Hepatocyte (in vitro differentiated cells): ENCODE results near the gene ADGRL3. TPM values are rescaled to one million over a fixed set of nuclear protein-coding genes. Genes with fewer than 3 reads are reported as not detected.
A peak's percentile ranks its signal among the peaks of the same experiment; 100 is the strongest.

Source experiments
- DNase-seq: peaks from one replicate; pipeline ENCODE4 v3.0.0-alpha.2; 2016; ENCODE audit warnings: low spot score
- H2AFZ ChIP-seq: fragments of 200-600 bp; sonication (generic); 2 replicates; pipeline ENCODE4 v1.6.0; 2016; ENCODE audit warnings: antibody characterized with exemption, mild to moderate bottlenecking
- H3K27ac ChIP-seq: fragments of 200-600 bp; sonication (generic); 2 replicates; pipeline ENCODE4 v1.5.1; 2016; ENCODE audit warnings: mild to moderate bottlenecking
- H3K27me3 ChIP-seq: fragments of 200-600 bp; sonication (generic); 2 replicates; pipeline ENCODE4 v1.6.1; 2016
- H3K36me3 ChIP-seq: fragments of 200-600 bp; sonication (generic); replicated peaks from 2 replicates; pipeline ENCODE4 v1.5.1; 2016; ENCODE audit warnings: low read depth; ENCODE audit not compliant: insufficient read depth
- H3K4me1 ChIP-seq: fragments of 200-600 bp; sonication (generic); 2 replicates; pipeline ENCODE4 v1.5.1; 2016; ENCODE audit warnings: mild to moderate bottlenecking, moderate library complexity; ENCODE audit not compliant: insufficient read depth
- H3K4me2 ChIP-seq: fragments of 200-600 bp; sonication (generic); 2 replicates; pipeline ENCODE4 v1.6.0; 2016
- H3K4me3 ChIP-seq: fragments of 200-600 bp; sonication (generic); 2 replicates; pipeline ENCODE4 v1.5.1; 2016; ENCODE audit warnings: mild to moderate bottlenecking
- H3K79me2 ChIP-seq: fragments of 200-600 bp; sonication (generic); 2 replicates; pipeline ENCODE4 v1.6.0; 2017; ENCODE audit warnings: mild to moderate bottlenecking
- H3K9me2 ChIP-seq: fragments of 200-600 bp; sonication (generic); replicated peaks from 2 replicates; pipeline ENCODE4 v1.6.0; 2017; ENCODE audit warnings: mild to moderate bottlenecking; ENCODE audit not compliant: insufficient read depth
- H3K9me3 ChIP-seq: fragments of 200-600 bp; sonication (generic); 2 replicates; pipeline ENCODE4 v1.5.1; 2016; ENCODE audit warnings: low read depth, mild to moderate bottlenecking
- H4K20me1 ChIP-seq: fragments of 200-600 bp; sonication (generic); 2 replicates; pipeline ENCODE4 v1.6.0; 2016; ENCODE audit warnings: mild to moderate bottlenecking; ENCODE audit not compliant: insufficient read depth, poor library complexity, severe bottlenecking
- EZH2 ChIP-seq: fragments of 200-600 bp; sonication (generic); IDR thresholded peaks from 2 replicates; pipeline ENCODE4 v1.6.1; 2016; ENCODE audit warnings: antibody characterized with exemption, mild to moderate bottlenecking, borderline replicate concordance
- EZH2phosphoT487 ChIP-seq: fragments of 200-600 bp; sonication (generic); IDR thresholded peaks from one replicate; pipeline ENCODE4 v1.6.1; 2018; ENCODE audit warnings: antibody characterized with exemption, mild to moderate bottlenecking, low read depth, moderate library complexity; ENCODE audit not compliant: unreplicated experiment, severe bottlenecking
- WGBS: methylation state at CpG from one replicate; pipeline ENCODE4 v1.1.6; 2016; ENCODE audit warnings: low lambda C conversion rate; ENCODE audit errors: missing lambda C conversion rate; 5-methylcytosine and 5-hydroxymethylcytosine counted together
- polyA plus RNA-seq: library from polyadenylated mRNA; unstranded; fragments of >200 nt; fragmentation: Nextera tagmentation; extraction: Ambion mirVana; gene quantifications from 2 replicates; pipeline ENCODE4 v1.2.1, GENCODE V29; 2016
- total RNA-seq: library from RNA; depleted of rRNA; stranded (reverse); fragments of >200 nt; gene quantifications from 2 replicates; pipeline ENCODE4 v1.2.3, GENCODE V29; 2014
- TF ChIP-seq, protein P1 (sequence below): fragments of 200-600 bp; sonication (generic); IDR thresholded peaks from 2 replicates; pipeline ENCODE4 v1.5.1; 2016; ENCODE audit warnings: antibody characterized with exemption, mild to moderate bottlenecking; ENCODE audit not compliant: poor library complexity

ADGRL3 gene
- total and polyA plus RNA-seq, 2 experiments from 2014 or later: 4.4 to 21.2 TPM

DNA sequence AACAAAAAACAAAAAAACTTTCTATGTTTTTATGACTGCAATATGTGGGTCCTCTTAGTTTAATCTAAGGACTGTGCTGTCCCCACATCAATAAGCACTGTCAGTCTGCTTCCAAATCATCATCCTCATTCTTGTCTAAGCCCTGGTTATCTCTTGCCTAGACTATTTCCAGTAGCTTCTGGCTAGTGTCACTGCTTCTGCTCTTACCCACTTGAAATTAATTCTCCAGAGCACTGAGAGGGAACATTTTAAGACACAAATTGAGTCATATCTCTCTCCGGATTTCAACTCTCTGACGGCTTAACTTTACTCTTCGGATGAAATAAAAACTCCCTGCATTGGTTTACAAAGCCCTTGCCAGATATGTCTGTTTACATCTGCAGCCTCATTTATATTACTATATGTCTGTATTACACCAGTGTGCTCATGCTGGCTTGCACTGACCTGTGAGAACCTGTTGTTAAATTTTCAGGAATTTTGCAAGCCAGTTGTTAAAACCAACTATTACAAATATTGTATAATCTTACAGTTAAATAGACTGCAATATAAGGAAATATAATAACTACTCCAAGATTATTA is 345.9 kb downstream of the ADGRL3 start:
- WGBS: 38% methylated on average over 3 of the region's 3 CpGs
- Histone ChIP-seq H3K4me2 (no peak overlapping the region), H3K27me3 (no peaks in the 10 kb centered on the region), H3K4me3 (no peak overlapping the region), H3K9me2 (no peaks in the 10 kb centered on the region), H3K36me3 (no peaks in the 10 kb centered on the region), H2AFZ (no peak overlapping the region), H3K27ac (no peak overlapping the region), H3K79me2 (no peaks in the 10 kb centered on the region), H4K20me1 (no peaks in the 10 kb centered on the region), H3K4me1 (no peaks in the 10 kb centered on the region), H3K9me3 (no peaks in the 10 kb centered on the region)
- peak; percentile 21 for DNase-seq
- no peak for TF ChIP-seq EZH2
- TF ChIP-seq EZH2phosphoT487: no peak
- TF ChIP-seq, protein P1, sequence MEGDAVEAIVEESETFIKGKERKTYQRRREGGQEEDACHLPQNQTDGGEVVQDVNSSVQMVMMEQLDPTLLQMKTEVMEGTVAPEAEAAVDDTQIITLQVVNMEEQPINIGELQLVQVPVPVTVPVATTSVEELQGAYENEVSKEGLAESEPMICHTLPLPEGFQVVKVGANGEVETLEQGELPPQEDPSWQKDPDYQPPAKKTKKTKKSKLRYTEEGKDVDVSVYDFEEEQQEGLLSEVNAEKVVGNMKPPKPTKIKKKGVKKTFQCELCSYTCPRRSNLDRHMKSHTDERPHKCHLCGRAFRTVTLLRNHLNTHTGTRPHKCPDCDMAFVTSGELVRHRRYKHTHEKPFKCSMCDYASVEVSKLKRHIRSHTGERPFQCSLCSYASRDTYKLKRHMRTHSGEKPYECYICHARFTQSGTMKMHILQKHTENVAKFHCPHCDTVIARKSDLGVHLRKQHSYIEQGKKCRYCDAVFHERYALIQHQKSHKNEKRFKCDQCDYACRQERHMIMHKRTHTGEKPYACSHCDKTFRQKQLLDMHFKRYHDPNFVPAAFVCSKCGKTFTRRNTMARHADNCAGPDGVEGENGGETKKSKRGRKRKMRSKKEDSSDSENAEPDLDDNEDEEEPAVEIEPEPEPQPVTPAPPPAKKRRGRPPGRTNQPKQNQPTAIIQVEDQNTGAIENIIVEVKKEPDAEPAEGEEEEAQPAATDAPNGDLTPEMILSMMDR: no peak

DNA sequence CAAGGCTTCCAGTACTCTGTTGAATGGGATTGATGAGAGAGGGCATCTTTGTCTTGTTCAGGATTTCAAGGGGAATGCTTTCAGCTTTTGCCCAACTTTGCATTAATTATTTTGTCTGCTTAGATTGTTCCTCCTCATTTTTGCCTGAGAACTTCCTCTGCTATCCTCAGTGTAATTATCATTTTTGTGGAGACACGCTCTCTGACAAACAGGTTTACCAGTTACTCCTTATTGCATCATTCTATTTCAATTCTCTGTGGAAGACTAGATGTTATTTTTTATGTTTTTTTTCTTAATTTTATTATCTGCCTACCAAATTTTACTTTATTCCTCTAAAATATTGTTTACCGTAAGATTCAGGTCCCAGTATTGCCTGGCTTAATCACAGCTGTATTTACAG is 349.2 kb downstream of the ADGRL3 start:
- no peaks in the 10 kb centered on the region for H3K27me3 ChIP-seq
- H4K20me1 ChIP-seq: no peaks in the 10 kb centered on the region
- H3K4me1 ChIP-seq: no peaks in the 10 kb centered on the region
- no peak overlapping the region for H3K27ac ChIP-seq
- no peaks in the 10 kb centered on the region for H3K79me2 ChIP-seq
- H3K9me3 ChIP-seq: no peaks in the 10 kb centered on the region
- H3K36me3 ChIP-seq: no peaks in the 10 kb centered on the region
- H3K4me2 ChIP-seq: no peak overlapping the region
- WGBS: 98% methylated on average over 2 of the region's 2 CpGs
- TF ChIP-seq, protein P1: no peak
- TF ChIP-seq EZH2 (no peak), EZH2phosphoT487 (no peak)
- no peak overlapping the region for H2AFZ ChIP-seq
- DNase-seq: no peak
- H3K4me3 ChIP-seq: no peak overlapping the region
- H3K9me2 ChIP-seq: no peaks in the 10 kb centered on the region

DNA sequence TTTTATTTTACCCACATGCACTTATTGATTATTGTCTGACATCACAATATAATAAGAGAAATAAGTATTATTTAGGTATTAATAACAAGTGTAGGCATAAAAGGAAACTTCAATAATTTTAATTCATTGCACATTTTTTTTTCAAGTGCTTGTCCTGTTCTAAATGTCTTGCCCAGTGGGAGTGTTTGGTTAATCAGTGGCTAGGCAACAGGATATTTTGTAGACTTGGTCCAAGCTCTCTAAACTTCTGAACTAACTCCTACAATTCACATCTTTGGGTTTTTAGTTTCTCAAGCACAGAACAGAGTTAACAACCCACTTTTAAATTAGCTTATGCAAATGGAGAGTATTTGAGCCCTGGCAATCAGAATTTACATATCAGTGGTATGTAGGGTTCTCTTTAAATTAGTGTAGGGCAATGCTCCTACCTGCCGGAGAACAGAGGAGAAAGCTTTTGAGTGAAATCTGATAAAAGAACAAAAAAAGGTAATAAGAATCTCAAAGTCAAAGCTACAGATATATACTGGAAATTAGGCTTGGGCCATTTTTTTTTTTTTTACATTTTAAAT is 353.5 kb downstream of the ADGRL3 start:
- Histone ChIP-seq H3K4me2 (no peak overlapping the region), H3K9me3 (no peaks in the 10 kb centered on the region), H3K4me1 (peaks cover 24% of the 10 kb centered on the region), H4K20me1 (no peaks in the 10 kb centered on the region), H3K79me2 (no peaks in the 10 kb centered on the region), H2AFZ (no peak overlapping the region), H3K9me2 (no peaks in the 10 kb centered on the region), H3K27ac (no peak overlapping the region), H3K4me3 (no peak overlapping the region), H3K36me3 (no peaks in the 10 kb centered on the region), H3K27me3 (no peaks in the 10 kb centered on the region)
- WGBS: 84% methylated on average over 1 of the region's 1 CpG
- no peak for DNase-seq
- no peak for TF ChIP-seq EZH2phosphoT487

DNA sequence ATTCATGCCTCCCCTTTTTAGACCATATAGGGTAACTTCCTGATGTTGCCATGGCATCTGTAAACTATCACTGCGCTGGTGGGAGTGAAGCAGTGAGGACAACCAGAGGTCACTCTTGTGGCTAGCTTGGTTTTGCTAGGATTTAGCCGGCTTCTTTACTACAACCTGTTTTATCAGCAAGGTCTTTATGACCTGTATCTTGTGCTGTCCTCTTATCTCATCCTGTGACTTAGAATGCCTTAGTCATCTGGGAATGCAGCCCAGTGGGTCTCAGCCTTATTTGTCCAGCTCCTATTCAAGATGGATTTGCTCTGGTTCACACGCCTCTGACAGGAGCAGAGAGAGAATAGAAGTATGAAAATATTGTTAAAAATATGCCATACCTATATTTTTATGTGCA is 355.7 kb downstream of the ADGRL3 start:
- Histone ChIP-seq H3K4me2 (peak overlapping the region; percentile 59), H3K4me1 (peaks cover 24% of the 10 kb centered on the region), H3K79me2 (no peaks in the 10 kb centered on the region), H2AFZ (no peak overlapping the region), H3K27me3 (no peaks in the 10 kb centered on the region), H4K20me1 (no peaks in the 10 kb centered on the region), H3K9me3 (no peaks in the 10 kb centered on the region), H3K27ac (peak overlapping the region; percentile 97), H3K4me3 (no peak overlapping the region), H3K9me2 (no peaks in the 10 kb centered on the region), H3K36me3 (no peaks in the 10 kb centered on the region)
- peak; percentile 68 for DNase-seq
- WGBS: 20% methylated on average over 3 of the region's 3 CpGs
- TF ChIP-seq EZH2phosphoT487: no peak
- TF ChIP-seq, protein P1: no peak
- no peak for TF ChIP-seq EZH2
